Measurements from ENCODE around the gene OR2V1.
A peak's percentile ranks its signal among the peaks of the same experiment; 100 is the strongest.
"Not testable (repeated sequence)": the region's sequence is repeated elsewhere in the genome, so short reads cannot be mapped to it uniquely, and the experiment has no call there.

OR2V1 gene, protein sequence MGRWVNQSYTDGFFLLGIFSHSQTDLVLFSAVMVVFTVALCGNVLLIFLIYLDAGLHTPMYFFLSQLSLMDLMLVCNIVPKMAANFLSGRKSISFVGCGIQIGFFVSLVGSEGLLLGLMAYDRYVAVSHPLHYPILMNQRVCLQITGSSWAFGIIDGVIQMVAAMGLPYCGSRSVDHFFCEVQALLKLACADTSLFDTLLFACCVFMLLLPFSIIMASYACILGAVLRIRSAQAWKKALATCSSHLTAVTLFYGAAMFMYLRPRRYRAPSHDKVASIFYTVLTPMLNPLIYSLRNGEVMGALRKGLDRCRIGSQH

DNA sequence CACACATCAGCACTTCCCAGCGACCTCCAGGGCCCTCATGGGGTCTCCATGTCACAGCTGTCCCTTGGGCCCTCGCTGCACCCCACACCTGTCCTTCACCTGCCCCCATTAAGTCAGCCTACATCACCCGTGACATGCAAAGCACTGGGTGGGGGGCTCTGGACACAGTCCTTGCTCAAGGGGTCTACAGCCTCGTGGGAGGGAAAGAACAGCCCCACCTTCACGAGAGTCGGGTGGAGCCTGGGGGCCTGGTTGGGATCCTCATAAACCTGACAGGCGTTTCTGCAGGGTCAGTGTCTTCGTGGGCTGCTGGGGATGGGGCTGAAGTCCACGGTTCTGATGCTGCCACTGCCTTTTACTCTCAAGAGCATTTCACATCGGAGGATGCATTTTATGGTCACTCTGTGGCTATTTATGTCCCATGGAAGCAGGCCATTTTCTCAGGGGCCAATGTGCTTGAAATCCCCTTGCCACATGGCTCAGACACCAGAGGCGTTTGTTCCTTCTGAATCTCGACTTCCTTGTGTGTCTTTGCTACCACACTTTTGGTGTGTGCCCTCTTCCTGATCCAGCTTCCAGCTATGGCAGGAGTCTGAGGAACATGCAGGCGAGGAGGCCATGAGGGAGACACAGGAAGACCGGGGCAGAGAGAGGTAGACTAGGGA is at the start of gene OR2V1:
TSS of gene OR2V1 (minus strand) at position 338 of the 665 bp plus-strand sequence. CDS start 5,865 bp downstream, outside the sequence.
- no peak for DNase-seq

DNA sequence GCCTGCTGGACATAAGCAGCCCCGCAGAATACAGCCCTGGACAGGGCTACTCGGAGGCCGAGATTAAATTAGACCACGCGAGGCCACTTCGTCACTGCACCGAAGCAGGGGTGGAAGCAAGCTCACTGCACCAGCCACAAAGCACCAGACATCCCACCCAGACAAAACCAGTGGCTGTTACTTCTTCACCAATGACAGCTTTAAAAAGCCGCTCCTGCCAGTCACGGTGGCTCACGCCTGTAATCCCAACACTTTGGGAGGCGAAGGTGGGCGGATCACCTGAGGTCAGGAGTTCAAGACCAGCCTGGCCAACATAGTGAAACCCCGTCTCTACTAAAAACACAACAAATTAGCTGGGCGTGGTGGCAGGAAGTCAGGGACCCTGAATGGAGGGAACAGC is 46.6 kb upstream of the OR2V1 start:
- not testable (repeated sequence) for DNase-seq

DNA sequence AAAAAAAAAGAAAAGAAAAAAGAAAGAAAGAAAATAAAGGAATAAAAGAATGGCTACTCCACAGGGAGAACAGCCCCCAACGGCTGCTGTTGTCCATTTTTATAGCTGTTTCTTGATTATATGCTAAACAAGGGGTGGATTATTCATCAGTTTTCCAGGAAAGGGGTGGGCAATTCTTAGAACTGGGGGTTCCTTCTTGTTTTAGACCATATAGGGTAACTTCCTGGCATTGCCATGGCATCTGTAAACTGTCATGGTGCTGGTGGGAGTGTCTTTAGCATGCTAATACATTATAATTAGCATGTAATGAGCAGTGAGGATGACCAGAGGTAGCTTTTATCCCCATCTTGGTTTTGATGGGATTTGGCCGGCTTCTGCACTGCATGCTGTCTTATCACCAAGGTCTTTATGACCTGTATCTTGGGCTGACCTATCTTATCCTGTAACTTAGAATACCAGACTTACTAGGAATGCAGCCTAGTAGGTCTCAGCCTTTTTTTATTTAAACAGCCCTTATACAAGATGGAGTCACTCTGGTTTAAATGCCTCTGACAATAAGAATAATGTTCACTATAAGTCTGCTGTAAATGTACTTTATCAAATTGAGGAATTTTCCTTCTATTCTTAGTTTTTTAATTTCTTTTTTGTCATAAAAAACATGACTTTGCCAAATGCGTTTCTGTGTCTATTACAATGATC is 45.4 kb upstream of the OR2V1 start:
- no peak for DNase-seq

DNA sequence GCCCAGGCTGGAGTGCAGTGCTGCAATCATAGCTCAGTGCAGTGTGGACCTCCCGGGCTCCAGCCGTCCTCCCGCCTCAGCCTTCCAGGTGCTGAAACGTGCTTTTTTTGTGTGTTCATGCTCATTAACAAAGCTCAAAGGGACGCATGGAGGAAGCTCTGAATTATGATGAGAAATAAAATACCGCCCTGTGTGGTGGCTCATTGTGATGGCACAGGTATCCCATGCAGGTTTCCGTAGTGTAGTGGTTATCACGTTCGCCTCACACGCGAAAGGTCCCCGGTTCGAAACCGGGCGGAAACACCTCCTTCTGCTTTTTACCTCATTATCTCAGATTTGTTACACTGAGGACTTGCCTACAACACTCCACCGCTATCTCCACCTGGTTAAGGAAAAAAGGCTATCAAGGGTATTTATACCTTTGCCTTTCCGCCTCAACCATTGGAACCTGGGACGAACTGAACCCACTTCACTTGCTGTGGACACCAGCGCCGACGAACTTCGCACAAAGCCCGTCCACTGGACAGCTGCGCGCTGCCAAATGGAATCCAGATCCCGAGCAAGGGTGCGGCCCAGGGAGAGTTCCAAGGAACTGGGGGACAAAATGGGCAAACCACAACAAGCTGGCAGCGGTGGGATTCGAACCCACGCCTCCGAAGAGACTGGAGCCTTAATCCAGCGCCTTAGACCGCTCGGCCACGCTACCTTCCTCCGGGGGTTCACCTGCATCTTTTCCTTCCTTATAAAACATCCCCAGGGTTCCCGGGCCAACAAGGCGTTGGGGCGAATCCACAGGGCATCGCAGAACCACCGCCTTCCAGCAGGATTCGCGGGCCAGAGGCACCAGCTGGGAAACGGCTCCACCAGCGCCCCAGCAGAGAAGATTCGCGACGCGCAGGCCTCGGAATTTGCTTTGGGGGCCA is 42.7 kb upstream of the OR2V1 start:
- DNase-seq: no peak

DNA sequence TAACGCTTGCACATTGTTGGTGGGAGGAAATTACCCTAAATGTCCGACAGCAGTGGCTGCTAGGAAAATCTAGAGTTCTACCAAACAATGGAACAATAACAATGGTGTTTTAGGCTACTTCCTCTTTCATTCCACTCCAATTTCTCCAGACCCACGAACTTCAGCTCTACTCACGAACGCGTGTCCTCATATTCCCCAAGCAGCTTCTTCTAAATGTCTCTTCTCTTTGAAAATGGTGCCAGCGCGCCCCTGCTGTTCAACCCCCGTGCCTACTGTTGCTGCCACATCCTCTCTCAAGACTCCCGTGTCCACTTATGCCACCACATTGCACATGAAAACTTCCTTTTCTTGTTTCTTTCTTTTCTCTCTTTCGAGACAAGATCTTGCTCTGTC is 42.1 kb upstream of the OR2V1 start:
- no peak for DNase-seq

DNA sequence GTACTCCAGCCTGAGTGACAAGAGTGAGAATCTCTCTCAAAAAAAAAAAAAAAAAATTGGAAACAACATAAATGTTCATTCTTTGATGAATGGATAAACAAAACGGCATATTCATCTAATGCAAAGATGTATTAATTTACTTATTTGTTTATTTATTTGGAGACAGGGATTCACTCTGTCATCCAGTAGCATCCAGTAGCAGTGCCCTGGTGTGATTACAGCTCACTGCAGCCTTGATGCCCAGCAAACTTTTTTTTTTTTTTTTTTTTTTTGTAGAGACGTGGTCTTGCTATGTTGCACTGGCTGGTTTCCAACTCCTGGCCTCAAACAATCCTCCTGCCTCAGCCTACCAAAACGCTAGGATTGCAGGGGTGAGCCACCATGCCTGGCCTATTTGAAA is 40.8 kb upstream of the OR2V1 start:
- no peak for DNase-seq

DNA sequence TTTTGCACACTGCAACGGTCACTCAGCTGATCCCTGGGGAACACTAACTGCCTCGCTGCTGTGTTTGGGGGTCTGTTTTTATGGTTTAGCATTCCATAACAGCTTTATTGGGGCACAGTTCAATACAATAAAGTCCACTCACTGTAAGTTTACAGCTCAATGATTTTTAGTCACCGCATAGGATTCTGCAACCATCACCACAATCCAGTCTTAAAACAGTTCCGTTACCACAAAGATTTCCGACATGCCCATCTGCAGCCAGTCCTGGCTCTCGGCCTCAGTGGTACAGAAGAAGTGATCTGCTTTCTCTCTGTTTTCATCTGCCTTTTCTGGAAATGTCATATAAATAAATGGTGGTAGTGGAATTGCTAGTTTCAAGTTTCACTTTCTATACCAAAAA is 40.0 kb upstream of the OR2V1 start:
- DNase-seq: no peak

DNA sequence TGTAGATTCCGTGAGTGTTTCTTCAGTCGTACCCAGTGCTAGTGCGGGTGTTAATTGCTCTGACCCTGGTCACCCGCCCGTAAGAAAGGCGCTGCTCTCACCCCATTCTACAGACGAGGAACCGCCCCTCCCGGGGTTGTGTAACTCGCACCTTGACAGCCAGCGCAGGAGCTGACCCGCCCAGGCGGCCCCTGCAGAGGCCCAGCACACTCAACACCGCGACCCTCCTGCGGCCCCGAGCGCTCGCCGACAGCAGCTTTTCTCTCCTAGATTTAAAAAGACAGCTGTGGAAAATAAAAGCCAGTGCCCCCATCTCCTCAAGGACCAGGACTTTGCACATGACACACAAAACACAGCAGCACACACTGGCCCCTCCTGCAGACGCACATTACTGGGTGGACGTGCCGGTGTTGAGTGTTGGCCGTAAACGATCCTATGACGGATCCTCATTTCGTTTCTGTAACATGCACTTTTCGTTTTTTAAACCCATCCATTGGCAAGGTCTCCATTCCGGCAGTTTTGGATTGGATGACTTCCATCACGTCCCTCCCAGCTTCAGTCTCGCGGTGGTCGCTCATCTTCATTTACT is 39.4 kb upstream of the OR2V1 start:
- DNase-seq: no peak

DNA sequence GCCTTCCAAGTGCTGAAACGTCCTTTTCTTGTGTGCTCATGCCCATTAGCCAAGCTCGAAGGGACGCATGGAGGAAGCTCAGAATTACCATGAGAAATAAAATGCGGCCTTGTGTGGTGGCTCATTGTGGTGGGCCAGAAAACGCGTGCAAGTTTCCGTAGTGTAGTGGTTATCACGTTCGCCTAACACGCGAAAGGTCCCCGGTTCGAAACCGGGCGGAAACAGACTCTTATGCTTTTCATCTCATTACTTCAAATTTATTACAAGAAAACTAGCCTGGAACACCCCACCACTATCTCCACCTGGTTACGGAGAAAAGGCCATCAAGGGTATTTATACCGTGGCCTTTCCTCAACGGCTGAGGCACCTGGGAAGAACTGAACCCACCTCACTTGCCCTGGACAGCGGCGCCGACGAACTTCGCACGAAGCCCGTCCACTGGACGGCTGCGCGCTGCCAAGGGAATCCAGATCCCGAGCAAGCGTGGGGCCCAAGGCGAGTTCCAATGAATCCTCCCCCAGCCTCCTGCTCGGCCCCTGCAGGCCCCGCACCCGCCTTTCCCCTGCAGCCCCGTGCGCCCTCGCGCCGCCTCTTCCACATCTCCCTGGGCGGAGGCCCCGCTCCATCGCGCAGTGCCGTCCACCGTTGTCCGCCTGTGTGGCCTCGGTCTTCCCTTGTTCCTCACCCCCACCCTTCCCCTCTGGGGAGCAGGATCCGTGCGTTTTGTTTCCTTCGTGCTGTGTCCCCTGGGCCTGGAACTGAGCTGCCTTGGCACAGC is 38.7 kb upstream of the OR2V1 start:
- peak; percentile 9 for DNase-seq

DNA sequence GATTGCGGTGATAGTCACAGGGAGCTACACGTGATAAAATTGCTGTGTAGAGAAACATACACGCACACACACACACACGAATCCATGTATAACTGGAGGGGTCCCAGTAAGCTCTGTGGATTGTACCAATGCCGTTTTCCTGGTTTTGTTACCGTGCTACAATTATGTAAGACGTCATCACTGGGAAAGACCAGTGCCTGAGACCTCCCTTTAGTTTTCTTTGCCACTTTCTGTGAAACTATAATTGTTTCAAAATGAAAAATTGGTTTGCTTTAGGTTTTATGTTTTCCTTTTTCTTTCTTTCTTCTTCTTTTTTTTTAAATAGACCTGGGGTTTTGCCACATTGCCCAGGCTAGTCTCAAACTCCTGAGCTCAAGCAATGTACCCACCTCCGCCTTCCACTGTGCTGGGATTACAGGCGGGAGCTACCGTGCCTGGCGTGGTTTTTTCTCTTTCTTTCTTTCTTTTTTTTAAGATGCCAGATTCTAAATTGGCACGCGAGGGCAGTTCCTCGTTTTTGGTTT is 37.7 kb upstream of the OR2V1 start:
- DNase-seq: peak; percentile 67

DNA sequence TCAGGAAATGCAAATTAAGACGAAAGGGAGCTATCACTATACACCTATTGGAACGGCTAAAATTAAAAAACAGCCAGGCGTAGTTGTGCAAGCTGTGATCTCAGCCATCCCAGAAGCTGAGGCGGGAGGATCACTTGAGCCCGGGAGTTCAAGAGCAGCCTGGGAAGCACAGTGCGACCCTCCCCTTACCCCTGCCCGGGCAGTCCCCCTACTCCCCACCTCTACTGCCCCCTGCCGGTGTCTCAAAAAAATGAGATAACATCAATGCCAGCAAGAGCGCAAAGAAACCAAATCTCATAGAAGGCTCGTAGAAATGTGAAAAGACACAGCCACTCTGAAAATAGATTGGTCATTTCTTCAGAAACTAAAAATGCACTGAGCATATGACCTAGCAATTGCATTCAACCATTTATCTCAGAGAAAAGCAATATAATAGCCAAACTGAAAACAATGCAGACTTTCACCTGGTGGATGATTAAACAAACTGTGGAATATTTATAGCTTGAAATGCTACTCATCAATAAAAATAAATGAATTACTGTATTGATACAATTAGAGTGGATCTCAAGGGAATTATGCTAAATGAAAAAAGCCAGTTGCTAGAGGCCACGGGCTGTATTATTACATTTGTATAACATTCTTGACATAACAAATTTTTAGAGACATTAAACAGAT is 37.0 kb upstream of the OR2V1 start:
- peak; percentile 63 for DNase-seq

DNA sequence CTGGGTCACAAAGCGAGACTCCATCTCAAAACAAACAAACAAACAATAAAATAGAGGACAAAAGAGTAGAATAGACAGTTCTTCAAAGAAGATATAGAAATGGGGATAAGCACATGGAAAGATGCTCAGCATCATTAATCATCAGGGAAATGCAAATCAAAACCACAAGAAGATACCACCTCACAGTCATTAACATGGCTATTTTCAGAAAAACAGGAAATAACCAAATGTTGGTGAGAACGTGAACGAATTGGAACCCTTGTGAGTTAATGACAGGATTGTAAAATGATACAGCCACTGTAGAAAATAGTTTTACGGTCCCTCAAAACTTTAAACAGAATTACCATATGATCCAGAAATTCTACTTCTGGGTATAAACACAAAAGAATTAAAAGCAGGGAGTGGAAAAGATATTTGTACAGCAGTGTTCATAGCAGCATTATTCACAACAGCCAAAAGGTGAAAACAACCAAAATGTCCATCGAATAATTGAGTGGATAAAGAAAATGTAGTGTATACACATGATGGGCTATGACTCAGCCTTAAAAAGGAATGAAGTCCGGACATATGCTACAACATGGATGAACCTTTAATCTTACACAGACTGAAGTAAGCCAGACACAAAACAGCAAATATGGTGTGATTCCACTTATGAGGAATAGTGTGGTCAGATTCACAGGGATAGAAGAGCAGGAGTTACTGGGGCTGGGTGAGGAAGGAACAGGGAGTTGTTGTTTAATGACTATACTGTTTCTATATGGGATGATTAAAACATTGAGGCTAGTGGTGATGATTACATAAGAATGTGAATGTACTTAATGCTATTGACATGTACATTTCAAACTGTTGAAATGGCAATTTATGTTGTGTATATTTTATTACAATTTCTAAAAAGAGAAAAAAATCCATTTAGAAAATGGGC is 36.1 kb upstream of the OR2V1 start:
- DNase-seq: no peak

DNA sequence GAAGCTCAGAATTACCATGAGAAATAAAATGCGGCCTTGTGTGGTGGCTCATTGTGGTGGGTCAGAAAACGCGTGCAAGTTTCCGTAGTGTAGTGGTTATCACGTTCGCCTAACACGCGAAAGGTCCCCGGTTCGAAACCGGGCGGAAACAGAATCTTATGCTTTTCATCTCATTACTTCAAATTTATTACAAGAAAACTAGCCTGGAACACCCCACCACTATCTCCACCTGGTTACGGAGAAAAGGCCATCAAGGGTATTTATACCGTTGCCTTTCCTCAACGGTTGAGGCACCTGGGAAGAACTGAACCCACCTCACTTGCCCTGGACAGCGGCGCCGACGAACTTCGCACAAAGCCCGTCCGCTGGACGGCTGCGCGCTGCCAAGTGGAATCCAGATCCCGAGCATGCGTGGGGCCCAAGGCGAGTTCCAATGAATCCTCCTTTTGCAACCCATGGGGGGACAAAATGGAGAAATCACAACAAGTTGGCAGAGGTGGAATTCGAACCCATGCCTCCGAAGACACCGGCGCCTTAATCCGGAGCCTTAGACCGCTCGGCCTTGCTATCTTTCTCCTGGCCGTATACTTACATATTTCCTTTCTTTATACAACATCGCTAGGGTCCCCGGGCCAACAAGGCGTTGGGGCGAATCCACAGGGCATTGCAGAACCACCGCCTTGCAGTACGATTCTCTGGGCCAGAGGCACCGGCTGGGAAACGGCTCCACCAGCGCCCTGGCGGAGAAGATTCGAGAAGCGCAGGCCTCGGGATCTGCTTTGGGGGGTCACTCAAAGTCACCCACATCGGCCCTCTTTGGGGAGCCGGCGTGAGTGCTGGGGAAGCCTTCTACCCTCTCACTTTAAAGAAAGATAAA is 33.3 kb upstream of the OR2V1 start:
- DNase-seq: no peak

DNA sequence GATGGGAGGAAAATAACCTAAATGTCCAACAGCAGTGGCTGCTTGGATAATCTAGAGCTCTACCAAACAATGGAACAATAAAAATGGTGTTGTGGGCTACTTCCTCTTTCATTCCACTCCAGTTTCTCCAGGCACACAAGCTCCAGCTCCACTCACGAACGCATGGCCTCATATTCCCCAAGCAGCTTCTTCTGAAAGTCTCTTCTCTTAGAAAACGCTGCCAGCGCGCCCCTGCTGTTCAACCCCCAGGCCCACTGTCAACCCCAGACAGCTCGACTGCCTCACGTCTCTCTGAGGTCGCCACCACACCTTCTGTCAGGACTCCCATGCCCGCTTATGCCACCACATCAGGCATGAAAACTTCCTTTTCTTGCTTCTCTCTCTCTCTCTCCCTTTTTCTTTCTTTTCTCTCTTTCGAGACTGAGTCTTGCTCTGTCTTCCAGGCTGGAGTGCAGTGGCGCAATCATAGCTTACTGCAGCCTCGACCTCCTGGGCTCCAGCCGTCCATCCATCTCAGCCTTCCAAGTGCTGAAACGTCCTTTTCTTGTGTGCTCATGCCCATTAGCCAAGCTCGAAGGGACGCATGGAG is 32.6 kb upstream of the OR2V1 start:
- no peak for DNase-seq

DNA sequence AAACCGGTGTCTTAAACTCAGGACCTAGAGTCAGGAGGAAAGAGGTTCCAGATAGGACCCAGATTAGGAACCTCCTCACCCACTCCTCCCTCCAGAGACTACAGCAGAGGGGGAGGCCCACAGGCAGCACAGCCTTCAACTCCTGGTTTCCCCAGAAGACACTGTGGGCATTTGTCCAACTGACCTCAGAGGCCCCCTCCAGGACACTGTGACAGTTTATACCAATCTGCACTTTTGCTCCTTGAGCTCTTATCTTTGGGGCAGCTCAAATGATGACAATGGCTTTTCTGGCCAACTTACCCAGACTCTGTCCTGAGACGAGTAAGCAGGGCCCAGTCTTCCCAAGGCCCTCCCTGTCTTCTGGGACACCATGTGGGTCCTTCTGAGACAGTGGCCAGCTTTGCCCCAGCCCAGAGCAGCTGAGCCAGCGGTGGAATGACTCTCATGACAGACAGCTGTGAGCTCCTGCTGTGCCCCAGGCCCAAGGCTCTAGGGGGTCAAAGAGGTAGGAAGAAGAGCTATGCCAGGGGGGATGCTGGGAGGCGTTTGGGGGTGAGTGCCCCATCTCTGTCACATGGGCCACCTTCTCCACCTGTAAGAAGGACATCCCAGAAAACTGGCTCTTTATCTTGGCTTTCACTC is 30.7 kb upstream of the OR2V1 start:
- no peak for DNase-seq

DNA sequence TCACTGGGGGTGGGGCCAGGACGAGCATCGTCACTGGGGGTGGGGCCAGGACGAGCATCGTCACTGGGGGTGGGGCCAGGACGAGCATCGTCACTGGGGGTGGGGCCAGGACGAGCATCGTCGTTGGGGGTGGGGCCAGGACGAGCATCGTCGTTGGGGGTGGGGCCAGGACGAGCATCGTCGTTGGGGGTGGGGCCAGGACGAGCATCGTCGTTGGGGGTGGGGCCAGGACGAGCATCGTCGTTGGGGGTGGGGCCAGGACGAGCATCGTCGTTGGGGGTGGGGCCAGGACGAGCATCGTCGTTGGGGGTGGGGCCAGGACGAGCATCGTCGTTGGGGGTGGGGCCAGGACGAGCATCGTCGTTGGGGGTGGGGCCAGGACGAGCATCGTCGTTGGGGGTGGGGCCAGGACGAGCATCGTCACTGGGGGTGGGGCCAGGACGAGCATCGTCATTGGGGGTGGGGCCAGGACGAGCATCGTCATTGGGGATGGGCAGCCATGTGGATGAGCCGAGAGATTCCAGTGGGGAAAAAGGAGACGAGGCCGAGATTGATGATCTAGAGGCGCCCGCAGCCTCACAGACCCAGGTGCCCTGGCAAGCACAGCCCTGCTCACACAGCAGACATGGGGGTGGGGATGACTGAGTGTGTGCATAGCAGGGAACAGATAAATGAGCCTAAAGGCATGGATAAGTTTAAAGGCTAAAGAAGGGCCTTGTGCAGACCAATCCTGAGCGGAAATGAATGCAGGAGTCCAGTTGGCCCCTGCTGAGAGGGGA is 30.0 kb upstream of the OR2V1 start:
- DNase-seq: peak; percentile 30

Data from NCI-H748 treated with DMSO at 0.1 percent for 48 hours (cell line).